ENCODE results near the gene CFAP70.

GRCh38 chr10:73210395-73211105, 148.1 kb downstream of the CFAP70 start:
- no peak for TF ChIP-seq TAF1 (IDR thresholded peaks at IDR 0.05; ENCODE audit: low read depth)
- no peak for TF ChIP-seq EGR1 (IDR thresholded peaks at IDR 0.05)
- TF ChIP-seq REST (IDR thresholded peaks at IDR 0.05; ENCODE audit: low read depth): no peak
- TF ChIP-seq EP300 (IDR thresholded peaks at IDR 0.05; ENCODE audit: borderline replicate concordance): no peak
- TF ChIP-seq TEAD4 (IDR thresholded peaks at IDR 0.05): no peak
- TF ChIP-seq FOXM1 (IDR thresholded peaks at IDR 0.05; ENCODE audit: borderline replicate concordance, low read depth): no peak
- no peak for TF ChIP-seq MAX (IDR thresholded peaks at IDR 0.05)
- TF ChIP-seq USF1 (IDR thresholded peaks at IDR 0.05): no peak
- no peak for TF ChIP-seq YY1 (IDR thresholded peaks at IDR 0.05; ENCODE audit: low read depth)
- no peak for TF ChIP-seq CREB1 (IDR thresholded peaks at IDR 0.05; ENCODE audit: low read depth)
- no peak for TF ChIP-seq RAD21 (IDR thresholded peaks at IDR 0.05; ENCODE audit: low read depth)
- TF ChIP-seq ZBTB7A (IDR thresholded peaks at IDR 0.05; ENCODE audit: low read depth): no peak
- no peak for TF ChIP-seq NFIC (IDR thresholded peaks at IDR 0.05)
